ENCODE data around the gene RAI14. TPM values are rescaled to one million over a fixed set of nuclear protein-coding genes. Genes with fewer than 3 reads are reported as not detected.
"Not testable (repeated sequence)": the region's sequence is repeated elsewhere in the genome, so short reads cannot be mapped to it uniquely, and the experiment has no call there.

RAI14 gene
- total RNA-seq, 1 donor from 2014 or later, result 259 TPM

DNA sequence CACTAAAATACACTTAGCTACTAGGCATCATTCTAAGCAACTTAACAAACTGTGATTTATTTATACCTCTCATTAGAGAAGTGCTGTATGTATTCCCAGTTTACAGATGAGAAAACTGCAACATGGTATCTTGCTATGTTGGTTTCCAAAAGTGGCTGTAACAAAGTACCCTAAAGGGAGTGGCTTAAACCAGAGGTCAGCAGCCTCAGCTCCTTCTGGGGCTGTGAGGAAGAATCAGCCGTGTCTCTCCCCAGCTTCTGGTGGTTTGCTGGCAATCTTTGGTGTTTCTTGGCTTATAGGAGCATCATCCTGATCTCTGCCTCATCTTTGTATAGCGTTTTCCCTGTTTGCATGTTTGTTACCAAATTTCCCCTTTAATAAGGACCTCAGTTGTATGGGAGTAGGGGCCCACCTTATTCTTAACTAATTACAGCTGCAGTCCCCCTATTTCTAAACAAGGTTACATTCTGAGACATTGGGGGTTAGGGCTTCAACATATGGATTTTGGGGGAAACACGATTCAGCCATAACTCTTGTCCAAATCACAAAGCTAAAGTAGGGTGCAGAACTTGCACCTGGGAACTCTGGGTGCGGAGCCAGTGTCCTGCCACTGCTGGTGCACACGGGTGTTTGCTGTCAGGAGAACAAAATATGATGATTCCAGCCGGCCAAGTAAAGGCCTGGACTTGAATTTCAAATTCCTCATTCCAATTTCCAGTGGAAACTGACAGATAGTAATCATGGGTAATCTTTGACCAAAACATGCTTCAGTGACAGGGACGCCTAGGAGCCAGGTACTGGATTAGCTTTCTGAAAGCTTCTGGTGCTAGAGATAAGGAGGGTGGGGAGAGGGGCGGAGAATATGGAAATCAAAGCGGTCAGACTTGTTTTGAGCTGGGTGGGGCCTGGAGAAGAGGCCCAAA, 43.3 kb downstream of the RAI14 start:
- H3K27me3 Mint-ChIP-seq (ENCODE audit: unreplicated experiment), result no peaks in the 10 kb centered on the region
- H3K9me3 Mint-ChIP-seq (ENCODE audit: unreplicated experiment), result peaks cover 5% of the 10 kb centered on the region
- DNase-seq, result no peak
- no peak overlapping the region for H3K27ac Mint-ChIP-seq (ENCODE audit: unreplicated experiment)
- no peak overlapping the region for H3K4me3 Mint-ChIP-seq (ENCODE audit: unreplicated experiment)
- H3K36me3 Mint-ChIP-seq (ENCODE audit: unreplicated experiment), result no peaks in the 10 kb centered on the region
- TF ChIP-seq, protein P1, sequence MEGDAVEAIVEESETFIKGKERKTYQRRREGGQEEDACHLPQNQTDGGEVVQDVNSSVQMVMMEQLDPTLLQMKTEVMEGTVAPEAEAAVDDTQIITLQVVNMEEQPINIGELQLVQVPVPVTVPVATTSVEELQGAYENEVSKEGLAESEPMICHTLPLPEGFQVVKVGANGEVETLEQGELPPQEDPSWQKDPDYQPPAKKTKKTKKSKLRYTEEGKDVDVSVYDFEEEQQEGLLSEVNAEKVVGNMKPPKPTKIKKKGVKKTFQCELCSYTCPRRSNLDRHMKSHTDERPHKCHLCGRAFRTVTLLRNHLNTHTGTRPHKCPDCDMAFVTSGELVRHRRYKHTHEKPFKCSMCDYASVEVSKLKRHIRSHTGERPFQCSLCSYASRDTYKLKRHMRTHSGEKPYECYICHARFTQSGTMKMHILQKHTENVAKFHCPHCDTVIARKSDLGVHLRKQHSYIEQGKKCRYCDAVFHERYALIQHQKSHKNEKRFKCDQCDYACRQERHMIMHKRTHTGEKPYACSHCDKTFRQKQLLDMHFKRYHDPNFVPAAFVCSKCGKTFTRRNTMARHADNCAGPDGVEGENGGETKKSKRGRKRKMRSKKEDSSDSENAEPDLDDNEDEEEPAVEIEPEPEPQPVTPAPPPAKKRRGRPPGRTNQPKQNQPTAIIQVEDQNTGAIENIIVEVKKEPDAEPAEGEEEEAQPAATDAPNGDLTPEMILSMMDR (IDR thresholded peaks at IDR 0.05; ENCODE audit: partially characterized antibody, unreplicated experiment), result no peak
- peaks cover 36% of the 10 kb centered on the region for H3K4me1 Mint-ChIP-seq (ENCODE audit: low read depth, unreplicated experiment)

DNA sequence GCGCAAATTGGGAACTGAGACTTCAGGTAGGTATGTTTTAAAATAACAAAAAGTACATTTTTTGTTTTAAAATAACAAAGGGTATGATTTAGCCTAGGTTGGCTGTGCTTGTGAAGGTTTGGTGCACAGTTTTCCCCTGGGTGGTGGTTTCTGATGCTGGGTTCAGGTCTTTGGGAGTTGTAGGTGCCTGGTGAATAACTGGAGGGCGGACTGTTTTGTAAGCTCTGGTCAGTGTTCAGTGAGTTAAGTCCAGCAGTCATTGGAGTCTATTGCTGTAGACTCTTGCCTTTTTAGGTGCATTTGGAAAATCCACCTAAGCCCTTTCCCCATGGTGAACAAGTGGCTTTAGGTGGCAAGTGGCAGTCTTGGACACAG, 43.9 kb downstream of the RAI14 start:
- H3K36me3 Mint-ChIP-seq (ENCODE audit: unreplicated experiment), result no peaks in the 10 kb centered on the region
- H3K27ac Mint-ChIP-seq (ENCODE audit: unreplicated experiment), result no peak overlapping the region
- no peak overlapping the region for H3K4me3 Mint-ChIP-seq (ENCODE audit: unreplicated experiment)
- H3K27me3 Mint-ChIP-seq (ENCODE audit: unreplicated experiment), result no peaks in the 10 kb centered on the region
- TF ChIP-seq, protein P1 (IDR thresholded peaks at IDR 0.05; ENCODE audit: partially characterized antibody, unreplicated experiment), result no peak
- no peak for DNase-seq
- H3K4me1 Mint-ChIP-seq (ENCODE audit: low read depth, unreplicated experiment), result peaks cover 37% of the 10 kb centered on the region
- peaks cover 5% of the 10 kb centered on the region for H3K9me3 Mint-ChIP-seq (ENCODE audit: unreplicated experiment)

DNA sequence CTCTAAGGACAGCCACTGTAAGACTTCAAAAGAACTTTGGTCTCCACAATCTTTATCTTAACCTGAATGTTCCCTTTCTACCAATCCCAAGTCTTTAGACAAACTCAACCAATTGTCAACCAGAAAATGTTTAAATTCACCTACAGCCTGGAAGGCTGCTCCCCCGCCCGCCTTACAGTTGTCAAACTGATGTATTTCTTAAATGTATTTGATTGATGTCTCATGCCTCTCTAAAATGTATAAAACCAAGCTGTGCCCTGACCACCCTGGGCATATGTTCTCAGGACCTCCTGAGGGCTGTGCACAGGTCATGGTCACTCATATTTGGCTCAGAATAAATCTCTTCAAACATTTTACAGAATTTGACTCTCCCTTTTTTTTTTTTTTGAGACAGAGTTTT, 45.3 kb downstream of the RAI14 start:
- DNase-seq; H3K4me3 Mint-ChIP-seq (ENCODE audit: unreplicated experiment); H3K27ac Mint-ChIP-seq (ENCODE audit: unreplicated experiment); H3K36me3 Mint-ChIP-seq (ENCODE audit: unreplicated experiment); H3K9me3 Mint-ChIP-seq (ENCODE audit: unreplicated experiment); H3K27me3 Mint-ChIP-seq (ENCODE audit: unreplicated experiment): not testable (repeated sequence)
- peaks cover 37% of the 10 kb centered on the region for H3K4me1 Mint-ChIP-seq (ENCODE audit: low read depth, unreplicated experiment)

DNA sequence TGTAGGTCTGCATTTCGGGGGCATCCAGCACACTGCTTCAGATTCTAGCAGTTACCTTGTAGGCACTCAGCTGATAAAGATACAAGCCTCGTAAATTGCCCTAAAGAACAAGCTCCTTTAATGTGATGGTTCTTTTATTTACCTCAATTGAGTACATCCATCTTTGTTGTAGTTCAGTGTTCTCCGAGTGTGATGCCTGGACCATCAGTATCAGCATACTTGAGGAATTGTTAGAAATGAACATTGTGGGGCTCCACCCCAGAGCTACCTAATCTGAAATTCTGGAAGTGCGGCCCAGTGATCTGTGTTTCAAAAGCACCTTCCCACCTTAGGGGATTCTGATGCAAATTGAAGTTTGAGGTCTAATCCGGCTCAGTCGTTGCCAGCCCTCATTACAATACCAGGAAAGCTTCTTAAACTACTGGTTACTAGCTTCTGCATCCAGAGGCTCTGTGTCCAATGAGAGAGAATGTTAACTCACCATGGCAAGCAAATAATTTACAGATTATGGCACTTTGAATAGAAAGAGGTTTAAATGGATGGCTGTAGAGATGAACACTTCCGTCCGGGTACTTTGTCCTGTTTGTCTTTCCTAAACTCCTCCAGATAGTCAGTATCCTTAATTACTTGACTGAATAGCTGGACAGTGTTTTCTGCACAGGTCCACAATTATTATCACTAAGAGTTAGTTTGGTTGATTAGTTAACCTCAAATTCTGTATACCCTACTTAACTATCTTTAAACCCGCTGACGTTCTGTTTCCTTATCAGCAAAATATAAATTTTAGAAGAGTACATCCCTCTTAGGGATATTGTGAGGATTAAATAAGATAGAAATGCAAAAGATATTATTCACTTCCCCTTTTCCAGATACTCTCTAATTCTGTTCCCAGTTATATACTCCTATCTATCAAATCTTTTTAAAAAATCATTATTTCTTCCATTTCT, 47.9 kb downstream of the RAI14 start:
- H3K4me3 Mint-ChIP-seq (ENCODE audit: unreplicated experiment), result no peak overlapping the region

DNA sequence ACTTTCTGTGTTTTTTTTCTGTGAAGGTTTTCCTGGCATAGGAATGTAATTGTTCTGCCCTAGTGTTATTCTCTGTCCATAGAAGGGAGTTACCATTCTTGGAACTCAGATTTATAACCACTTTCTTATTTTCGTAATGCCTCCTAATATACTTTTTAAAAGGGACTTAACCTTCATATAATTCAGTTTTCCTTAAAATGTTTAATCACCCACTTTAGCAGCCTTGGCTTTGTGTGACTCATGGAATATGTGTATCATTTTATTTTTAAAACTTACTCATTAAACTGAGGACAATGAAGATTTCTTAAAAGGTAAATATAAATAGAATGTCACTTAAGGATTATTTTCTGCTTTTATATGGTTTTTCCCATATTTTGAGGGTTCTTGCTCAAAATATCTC, 50.0 kb downstream of the RAI14 start:
- no peak overlapping the region for H3K27ac Mint-ChIP-seq (ENCODE audit: unreplicated experiment)
- DNase-seq, result no peak
- H3K27me3 Mint-ChIP-seq (ENCODE audit: unreplicated experiment), result peaks cover 1% of the 10 kb centered on the region
- peaks cover 4% of the 10 kb centered on the region for H3K36me3 Mint-ChIP-seq (ENCODE audit: unreplicated experiment)
- H3K9me3 Mint-ChIP-seq (ENCODE audit: unreplicated experiment), result peaks cover 5% of the 10 kb centered on the region
- H3K4me3 Mint-ChIP-seq (ENCODE audit: unreplicated experiment), result no peak overlapping the region
- TF ChIP-seq, protein P1 (IDR thresholded peaks at IDR 0.05; ENCODE audit: partially characterized antibody, unreplicated experiment), result no peak
- peaks cover 22% of the 10 kb centered on the region for H3K4me1 Mint-ChIP-seq (ENCODE audit: low read depth, unreplicated experiment)

More for the DNA sequence above, 47.9 kb downstream of the RAI14 start:
- TF ChIP-seq, protein P1 (IDR thresholded peaks at IDR 0.05; ENCODE audit: partially characterized antibody, unreplicated experiment), result no peak
- no peaks in the 10 kb centered on the region for H3K27me3 Mint-ChIP-seq (ENCODE audit: unreplicated experiment)
- H3K36me3 Mint-ChIP-seq (ENCODE audit: unreplicated experiment), result peaks cover 4% of the 10 kb centered on the region
- H3K9me3 Mint-ChIP-seq (ENCODE audit: unreplicated experiment), result peaks cover 3% of the 10 kb centered on the region
- peaks cover 35% of the 10 kb centered on the region for H3K4me1 Mint-ChIP-seq (ENCODE audit: low read depth, unreplicated experiment)
- H3K27ac Mint-ChIP-seq (ENCODE audit: unreplicated experiment), result no peak overlapping the region
- DNase-seq, result no peak

Measured in glutamatergic neuron (in vitro differentiated cells).